Duodenal mucosa (tissue), 2 donors: ENCODE results near the gene AVPI1.

Experiments
- H3K27ac ChIP-seq: one replicate; pipeline ENCODE4 v1.7.0; 2013; ENCODE audit warnings: low read depth, low read length
- H3K27me3 ChIP-seq, 2 donors: one replicate each; pipeline ENCODE4 v1.7.0; 2013; ENCODE audit warnings: low read length in 2 of 2, control low read depth in 1 of 2; ENCODE audit not compliant: insufficient read depth in 2 of 2, control insufficient read depth in 1 of 2
- H3K36me3 ChIP-seq, 2 donors: one replicate each; pipeline ENCODE4 v1.7.0; 2013; ENCODE audit warnings: low read length in 2 of 2, control low read depth in 1 of 2; ENCODE audit not compliant: insufficient read depth in 2 of 2, control insufficient read depth in 1 of 2
- H3K4me1 ChIP-seq, 2 donors: one replicate each; pipeline ENCODE4 v1.7.0; 2013; ENCODE audit warnings: low read length in 2 of 2, control low read depth in 1 of 2; ENCODE audit not compliant: insufficient read depth in 2 of 2, control insufficient read depth in 1 of 2
- H3K4me3 ChIP-seq, 2 donors: one replicate each; pipeline ENCODE4 v1.7.0; 2013; ENCODE audit warnings: low read length in 2 of 2, low read depth in 1 of 2
- H3K9ac ChIP-seq, 2 donors: one replicate each; pipeline ENCODE4 v1.7.0; 2013; ENCODE audit warnings: low read length in 2 of 2, low read depth in 1 of 2
- H3K9me3 ChIP-seq, 2 donors: one replicate each; pipeline ENCODE4 v1.7.0; 2013; ENCODE audit warnings: low read length in 2 of 2, control low read depth in 1 of 2; ENCODE audit not compliant: control insufficient read depth in 1 of 2

Gene AVPI1

DNA sequence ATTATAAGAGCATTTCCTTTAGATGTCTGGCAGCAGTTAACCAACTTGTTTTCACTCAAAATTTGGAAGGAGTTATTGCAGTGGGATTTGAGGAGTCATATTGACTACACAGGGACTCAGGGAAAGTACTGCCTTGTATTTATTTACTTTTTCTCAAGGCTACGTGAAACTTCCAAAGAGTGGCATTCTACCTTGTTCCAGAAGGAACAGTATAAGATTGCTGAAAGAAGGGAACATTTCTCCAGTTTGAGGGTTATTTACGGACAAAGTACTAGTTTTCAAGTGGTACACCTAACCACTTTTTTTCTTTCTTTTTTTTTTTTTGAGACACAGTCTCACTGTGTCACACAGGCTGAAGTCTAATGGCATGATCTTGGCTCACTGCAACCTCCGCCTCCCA, 58.8 kb downstream of the AVPI1 start:
- no peak overlapping the region for H3K27ac ChIP-seq
- no peaks in the 10 kb centered on the region for H3K27me3 ChIP-seq
- no peak overlapping the region for H3K4me3 ChIP-seq
- peaks cover 4 to 5% of the 10 kb centered on the region in 2 donors for H3K4me1 ChIP-seq
- no peaks in the 10 kb centered on the region for H3K9me3 ChIP-seq
- no peak overlapping the region for H3K9ac ChIP-seq
- H3K36me3 ChIP-seq: no peaks in the 10 kb centered on the region

DNA sequence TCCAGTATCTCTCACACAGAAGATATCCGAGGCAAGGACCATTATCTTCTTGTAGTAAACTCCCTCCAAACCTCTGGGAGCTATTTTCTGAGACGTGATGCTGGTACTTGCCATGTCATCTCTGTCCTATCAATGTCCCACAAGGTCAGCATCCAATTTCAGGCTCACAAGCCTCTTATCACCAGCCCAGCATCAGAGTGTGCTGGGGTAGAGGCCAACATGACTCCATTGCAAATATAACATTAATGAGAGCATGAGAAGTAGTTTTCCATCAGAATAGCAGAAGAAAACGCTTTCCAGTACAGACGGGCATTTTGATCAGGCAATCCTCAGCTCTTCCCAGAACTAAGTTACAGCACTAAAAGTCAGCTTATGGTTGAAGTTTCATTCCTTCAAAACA, 59.3 kb downstream of the AVPI1 start:
- no peak overlapping the region for H3K27ac ChIP-seq
- H3K9ac ChIP-seq: no peak overlapping the region

More for the DNA sequence above, 59.3 kb downstream of the AVPI1 start:
- H3K4me3 ChIP-seq: no peak overlapping the region
- peaks cover 2 to 3% of the 10 kb centered on the region in 2 donors for H3K4me1 ChIP-seq
- no peaks in the 10 kb centered on the region for H3K36me3 ChIP-seq
- H3K27me3 ChIP-seq: no peaks in the 10 kb centered on the region
- H3K9me3 ChIP-seq: no peaks in the 10 kb centered on the region
